Measurements from ENCODE around the gene FBN3.

FBN3 gene

DNA sequence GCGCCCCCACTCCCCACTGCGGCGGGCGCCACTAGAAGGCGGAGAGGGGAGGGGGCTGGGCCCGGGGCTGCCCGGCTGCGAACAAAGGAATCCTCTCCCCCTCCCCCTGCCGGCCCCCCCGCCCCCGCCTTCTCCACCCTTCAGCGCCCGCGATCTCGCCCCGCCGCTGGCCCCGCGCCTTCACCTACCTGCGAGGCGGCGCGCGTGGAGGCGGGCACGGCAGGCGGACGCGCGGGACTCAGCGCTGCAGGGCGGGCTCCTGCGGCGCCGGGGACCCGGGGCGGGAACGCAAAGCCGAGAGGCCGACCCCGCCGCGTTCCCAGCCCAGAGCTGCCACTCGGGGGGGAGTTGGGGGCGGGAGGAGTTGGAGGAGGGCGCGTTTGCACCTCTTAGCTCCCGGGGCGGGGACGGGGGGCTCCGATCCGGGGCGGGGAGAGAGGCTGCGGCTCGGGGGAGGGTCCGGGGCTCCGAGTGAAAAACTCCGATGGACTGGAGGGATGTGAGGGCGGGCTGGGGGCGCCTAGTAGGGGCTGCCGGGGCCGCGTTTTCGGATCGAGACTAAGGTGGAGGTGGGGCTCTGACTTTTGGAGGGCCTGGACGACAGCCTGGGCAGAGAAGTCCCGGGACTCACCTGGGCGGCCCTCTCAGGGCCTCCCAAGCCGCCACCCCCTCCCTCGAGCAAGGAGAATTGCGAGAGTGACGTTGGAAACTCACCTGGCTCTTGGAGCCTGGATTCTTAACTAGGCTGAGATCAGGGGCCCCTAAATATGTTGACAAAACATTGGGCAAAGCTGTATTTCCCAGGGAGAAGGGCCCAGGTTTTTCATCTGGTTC lies at the start of gene FBN3:
Gene FBN3, minus strand, starts transcription at position 332 of the 834 bp plus-strand sequence. CDS start 2,112 bp downstream, outside the sequence.
- Histone ChIP-seq H3K9ac (no peak within 1 kb of the TSS), H3K27me3 (ENCODE audit: insufficient read depth, low read depth) (peaks cover 65% of the 10 kb centered on the region), H3K4me3 (IDR thresholded peaks at IDR 0.05; ENCODE audit: insufficient read depth, low read depth, low read length) (no peak within 1 kb of the TSS), H3K4me1 (ENCODE audit: low read depth, poor library complexity, severe bottlenecking) (no peaks in the 10 kb centered on the region), H4K20me1 (ENCODE audit: insufficient read depth) (no peaks in the 10 kb centered on the region), H2AFZ (ENCODE audit: low read depth) (no peak within 1 kb of the TSS), H3K36me3 (ENCODE audit: insufficient read depth) (no peaks in the 10 kb centered on the region), H3K27ac (no peak within 1 kb of the TSS), H3K4me2 (no peak within 1 kb of the TSS), H3K79me2 (ENCODE audit: insufficient read depth, low read depth) (no peaks in the 10 kb centered on the region)
- TF ChIP-seq CTCF (conservative IDR thresholded peaks at IDR 0.05; ENCODE audit: low read depth, low read length) = no peak

DNA sequence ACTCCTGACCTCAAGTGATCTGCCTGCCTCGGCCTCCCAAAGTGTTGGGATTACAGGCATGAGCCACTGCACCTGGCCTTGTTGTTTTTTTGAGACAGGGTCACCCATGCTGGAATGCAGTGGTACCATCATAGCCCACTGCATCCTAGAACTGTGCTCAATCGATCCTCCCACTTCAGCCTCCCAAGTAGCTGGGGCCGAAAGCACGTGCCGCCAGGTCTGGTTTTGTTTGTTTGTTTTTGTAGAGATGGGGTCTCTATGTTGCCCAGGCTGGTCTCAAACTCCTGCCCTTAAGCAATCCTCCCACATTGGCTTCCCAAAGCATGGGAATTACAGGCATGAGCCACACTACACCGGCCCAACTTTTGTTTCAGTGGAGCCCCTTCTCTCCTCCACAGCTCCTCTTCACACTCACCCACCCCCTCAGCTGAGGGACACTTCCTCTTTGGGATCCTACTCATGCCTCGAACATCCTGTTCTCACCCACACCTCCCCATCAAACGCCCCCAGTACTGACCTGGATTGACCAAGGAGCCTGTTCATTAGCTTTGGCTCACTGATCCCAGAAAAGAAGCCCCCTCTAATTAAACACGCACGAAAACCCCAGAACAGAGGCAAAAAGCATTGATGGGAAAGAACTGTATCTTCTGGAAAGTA lies 47.0 kb upstream of the FBN3 start:
- Histone ChIP-seq H3K9ac (no peak overlapping the region), H3K4me3 (IDR thresholded peaks at IDR 0.05; ENCODE audit: insufficient read depth, low read depth, low read length) (no peak overlapping the region), H3K4me2 (no peak overlapping the region), H3K36me3 (ENCODE audit: insufficient read depth) (no peaks in the 10 kb centered on the region), H2AFZ (ENCODE audit: low read depth) (no peak overlapping the region), H3K27me3 (ENCODE audit: insufficient read depth, low read depth) (peaks cover 21% of the 10 kb centered on the region; the same call in 1 of the 2 replicates), H3K79me2 (ENCODE audit: insufficient read depth, low read depth) (no peaks in the 10 kb centered on the region), H3K4me1 (ENCODE audit: low read depth, poor library complexity, severe bottlenecking) (no peaks in the 10 kb centered on the region), H3K27ac (no peak overlapping the region), H4K20me1 (ENCODE audit: insufficient read depth) (no peaks in the 10 kb centered on the region)
- no peak for TF ChIP-seq CTCF (conservative IDR thresholded peaks at IDR 0.05; ENCODE audit: low read depth, low read length)

DNA sequence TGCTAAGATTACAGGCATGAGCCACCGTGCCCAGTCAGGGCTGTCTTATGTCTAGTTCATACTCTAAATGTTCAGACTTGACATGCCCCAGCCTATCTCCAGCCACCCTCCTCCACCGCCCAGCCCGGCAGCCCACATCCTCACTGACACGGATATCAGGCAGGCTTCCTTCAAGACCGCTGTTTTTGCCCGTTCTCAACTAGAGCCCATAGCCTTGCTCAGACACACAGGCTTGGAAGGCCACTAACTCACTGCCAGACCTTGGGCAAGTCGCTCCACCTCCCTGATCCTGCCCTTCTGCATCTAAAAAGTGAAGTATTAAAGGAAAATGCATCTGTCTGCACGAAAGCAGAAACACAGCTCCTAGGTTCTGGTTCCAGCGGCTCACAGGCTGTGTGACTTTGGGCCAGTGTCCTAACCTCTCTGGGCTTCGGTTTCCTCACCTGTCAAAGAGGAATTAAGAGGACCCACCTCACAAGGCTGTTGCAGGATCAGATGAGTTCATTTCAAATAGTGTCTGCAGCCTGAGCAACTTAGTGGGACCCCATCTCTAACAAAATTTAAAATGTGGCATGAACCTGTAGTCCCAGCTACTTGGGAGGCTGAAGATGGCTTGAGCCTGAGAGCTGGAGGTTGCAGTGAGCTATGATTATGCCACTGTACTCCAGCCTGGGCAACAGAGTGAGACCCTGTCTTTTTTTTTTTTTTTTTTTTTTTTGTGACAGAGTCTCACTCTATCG lies 45.3 kb upstream of the FBN3 start:
- Histone ChIP-seq H3K4me2 (no peak overlapping the region), H3K79me2 (ENCODE audit: insufficient read depth, low read depth) (no peaks in the 10 kb centered on the region), H3K9ac (no peak overlapping the region), H3K4me1 (ENCODE audit: low read depth, poor library complexity, severe bottlenecking) (no peaks in the 10 kb centered on the region), H3K27ac (no peak overlapping the region), H2AFZ (ENCODE audit: low read depth) (no peak overlapping the region), H3K36me3 (ENCODE audit: insufficient read depth) (no peaks in the 10 kb centered on the region), H4K20me1 (ENCODE audit: insufficient read depth) (no peaks in the 10 kb centered on the region), H3K4me3 (IDR thresholded peaks at IDR 0.05; ENCODE audit: insufficient read depth, low read depth, low read length) (no peak overlapping the region), H3K27me3 (ENCODE audit: insufficient read depth, low read depth) (peaks cover 24% of the 10 kb centered on the region; the same call in 1 of the 2 replicates)
- TF ChIP-seq CTCF (conservative IDR thresholded peaks at IDR 0.05; ENCODE audit: low read depth, low read length) = no peak

- no peak overlapping the region for H2AFZ ChIP-seq (ENCODE audit: low read depth)
- H4K20me1 ChIP-seq (ENCODE audit: insufficient read depth) = no peaks in the 10 kb centered on the region
- no peak overlapping the region for H3K4me3 ChIP-seq (IDR thresholded peaks at IDR 0.05; ENCODE audit: insufficient read depth, low read depth, low read length)
- peaks cover 36% of the 10 kb centered on the region; the same call in 1 of the 2 replicates for H3K27me3 ChIP-seq (ENCODE audit: insufficient read depth, low read depth)
- no peak overlapping the region for H3K27ac ChIP-seq
- H3K4me2 ChIP-seq = no peak overlapping the region
- no peaks in the 10 kb centered on the region for H3K79me2 ChIP-seq (ENCODE audit: insufficient read depth, low read depth)
- TF ChIP-seq CTCF (conservative IDR thresholded peaks at IDR 0.05; ENCODE audit: low read depth, low read length) = no peak
- no peaks in the 10 kb centered on the region for H3K4me1 ChIP-seq (ENCODE audit: low read depth, poor library complexity, severe bottlenecking)
- no peak overlapping the region for H3K9ac ChIP-seq
- no peaks in the 10 kb centered on the region for H3K36me3 ChIP-seq (ENCODE audit: insufficient read depth)
Measured at GRCh38 chr19:8192221-8192820, 42.9 kb upstream of the FBN3 start.

Data from KMS-11 (cell line).